Erythroblast (primary cell): ENCODE measurements around the gene PSTK.

ENCODE experiments used
- GATA1 ChIP-seq: IDR thresholded peaks from 2 replicates; pipeline ENCODE4 v1.6.1; 2011; ENCODE audit warnings: low read depth, mild to moderate bottlenecking, control low read depth, low read length, moderate library complexity
- POLR2A ChIP-seq: IDR thresholded peaks from 2 replicates; pipeline ENCODE4 v1.6.1; 2011; ENCODE audit warnings: mild to moderate bottlenecking, low read length

DNA sequence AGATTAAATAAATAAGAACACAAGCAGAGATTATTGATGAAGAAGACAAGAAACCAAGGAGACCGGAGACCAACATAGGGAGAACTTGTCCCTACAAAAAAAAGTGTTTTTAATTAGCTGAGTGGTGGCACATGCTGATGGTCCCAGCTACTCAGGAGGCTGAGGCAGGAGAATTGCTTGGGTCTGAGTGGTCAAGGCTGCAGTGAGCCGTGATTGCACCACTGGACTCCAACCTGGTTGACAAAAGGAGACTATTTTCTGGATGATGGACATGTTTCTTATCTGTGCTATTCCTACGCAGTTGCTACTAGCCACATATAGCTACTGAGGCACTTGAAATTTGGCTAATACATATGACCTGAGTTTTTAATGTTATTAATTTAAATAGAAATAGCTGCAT is 18.7 kb downstream of the PSTK start:
- no peak for TF ChIP-seq POLR2A
- no peak for TF ChIP-seq GATA1
